Ovary (tissue), 3 donors: ENCODE measurements around the gene RAI14.

Experiments used
- POLR2A ChIP-seq: fragments of 450-650 bp; IDR thresholded peaks from one replicate; pipeline ENCODE4 v1.6.1; 2017; ENCODE audit warnings: antibody characterized with exemption, mild to moderate bottlenecking, moderate library complexity
- TF ChIP-seq, protein P1 (sequence below), 3 donors: fragments of 450-650 bp in 2 of 3; fragments of 200-600 bp in 1 of 3; IDR thresholded peaks; one replicate each; pipeline versions ENCODE4 v1.5.1 to v1.8.0; 2016 to 2022; ENCODE audit warnings: antibody characterized with exemption in 3 of 3, mild to moderate bottlenecking in 1 of 3
- donor health status: DM: no; HTN: no; CAD: no.

DNA sequence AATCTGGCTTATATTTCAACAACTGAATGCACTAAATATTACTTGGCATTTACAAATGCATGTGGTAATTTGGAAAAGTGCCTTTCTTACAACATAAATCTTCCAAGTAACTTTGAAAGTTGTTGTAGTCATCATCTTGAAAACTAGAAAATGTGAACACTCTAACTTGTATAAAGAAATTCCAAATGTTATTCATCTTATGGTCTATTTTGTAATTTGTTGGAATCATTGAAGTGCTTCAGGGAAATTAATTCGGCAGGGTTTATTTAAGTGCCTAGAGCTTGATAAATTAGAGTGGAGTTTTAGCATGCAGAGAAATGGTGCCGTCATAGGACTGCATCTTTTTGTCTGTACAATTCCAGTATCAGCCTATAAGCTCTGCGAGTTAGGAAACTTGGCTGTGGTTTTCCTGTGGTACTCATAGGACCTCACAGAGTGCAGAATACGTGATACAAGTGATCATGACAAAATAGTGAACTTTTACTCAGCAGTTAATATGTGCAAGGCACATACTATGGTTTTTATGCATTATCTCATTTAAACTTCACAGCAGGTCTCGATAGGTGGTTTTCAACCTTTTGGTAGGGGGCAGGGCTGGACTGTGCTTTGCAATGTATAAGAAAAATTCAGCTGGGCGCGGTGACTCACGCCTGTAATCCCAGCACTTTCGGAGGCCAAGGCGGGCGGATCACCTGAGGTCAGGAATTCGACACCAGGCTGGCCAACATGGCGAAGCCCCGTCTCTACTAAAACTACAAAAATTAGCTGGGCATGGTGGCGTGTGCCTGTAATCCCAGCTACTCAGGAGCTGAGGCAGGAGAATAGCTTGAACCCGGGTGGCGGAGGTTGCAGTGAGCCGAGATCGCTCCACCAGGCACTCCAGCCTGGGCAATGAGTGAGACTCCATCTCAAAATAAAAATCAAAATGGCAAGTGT is 79.6 kb downstream of the RAI14 start:
- no peak for TF ChIP-seq POLR2A
- TF ChIP-seq, protein P1, sequence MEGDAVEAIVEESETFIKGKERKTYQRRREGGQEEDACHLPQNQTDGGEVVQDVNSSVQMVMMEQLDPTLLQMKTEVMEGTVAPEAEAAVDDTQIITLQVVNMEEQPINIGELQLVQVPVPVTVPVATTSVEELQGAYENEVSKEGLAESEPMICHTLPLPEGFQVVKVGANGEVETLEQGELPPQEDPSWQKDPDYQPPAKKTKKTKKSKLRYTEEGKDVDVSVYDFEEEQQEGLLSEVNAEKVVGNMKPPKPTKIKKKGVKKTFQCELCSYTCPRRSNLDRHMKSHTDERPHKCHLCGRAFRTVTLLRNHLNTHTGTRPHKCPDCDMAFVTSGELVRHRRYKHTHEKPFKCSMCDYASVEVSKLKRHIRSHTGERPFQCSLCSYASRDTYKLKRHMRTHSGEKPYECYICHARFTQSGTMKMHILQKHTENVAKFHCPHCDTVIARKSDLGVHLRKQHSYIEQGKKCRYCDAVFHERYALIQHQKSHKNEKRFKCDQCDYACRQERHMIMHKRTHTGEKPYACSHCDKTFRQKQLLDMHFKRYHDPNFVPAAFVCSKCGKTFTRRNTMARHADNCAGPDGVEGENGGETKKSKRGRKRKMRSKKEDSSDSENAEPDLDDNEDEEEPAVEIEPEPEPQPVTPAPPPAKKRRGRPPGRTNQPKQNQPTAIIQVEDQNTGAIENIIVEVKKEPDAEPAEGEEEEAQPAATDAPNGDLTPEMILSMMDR (IDR thresholded peaks at IDR 0.05) = no peak
